K562 (cell line): ENCODE measurements around the gene ZKSCAN5. TPM values are rescaled to one million over a fixed set of nuclear protein-coding genes. Genes with fewer than 3 reads are reported as not detected.

Experiments
- ATF4 ChIP-seq: fragments of 450-650 bp; formaldehyde crosslinking; IDR thresholded peaks from 2 replicates; pipeline ENCODE4 v1.4.0; 2022; ENCODE audit warnings: mild to moderate bottlenecking, moderate library complexity
- BRCA1 ChIP-seq, 2 experiments: fragments of 450-650 bp in 1 of 2; sonication (generic) in 1 of 2; formaldehyde crosslinking in 1 of 2; IDR thresholded peaks; 2 replicates each; pipeline versions ENCODE4 v1.5.0 to v1.6.1; 2017 to 2020; ENCODE audit warnings: mild to moderate bottlenecking in 1 of 2, missing genetic modification reagents in 1 of 2
- CTCF ChIP-seq, 3 experiments: IDR thresholded peaks in 2 of 3; conservative IDR thresholded peaks in 1 of 3; 2 replicates each; pipeline ENCODE4 v1.5.1; 2011 to 2012; ENCODE audit warnings: low read length in 3 of 3, mild to moderate bottlenecking in 3 of 3, control low read depth in 2 of 3, improper control_type of control experiment in 1 of 3, inconsistent platforms in 1 of 3, low read depth in 1 of 3, mixed read lengths in 1 of 3, moderate library complexity in 1 of 3; ENCODE audit not compliant: insufficient read depth in 2 of 3
- ELF1 ChIP-seq: fragments of 200-800 bp; sonication (Bioruptor generic); IDR thresholded peaks from 2 replicates; pipeline ENCODE4 v1.6.1; 2016; ENCODE audit warnings: missing genetic modification characterization, missing compliant biosample characterization
- FOS ChIP-seq: IDR thresholded peaks from 3 replicates; pipeline ENCODE4 v1.6.1; 2011; ENCODE audit not compliant: insufficient read length; ENCODE audit errors: extremely low read depth
- FOXM1 ChIP-seq, 2 experiments: fragments of 450-650 bp in 1 of 2; sonication (generic) in 1 of 2; formaldehyde crosslinking in 1 of 2; IDR thresholded peaks; 2 replicates each; pipeline versions ENCODE4 v1.6.1 to v1.9.0; 2017 to 2022; ENCODE audit warnings: low read depth in 2 of 2, mild to moderate bottlenecking in 2 of 2, missing genetic modification reagents in 1 of 2, moderate library complexity in 1 of 2
- POLR3G ChIP-seq: IDR thresholded peaks from 2 replicates; pipeline ENCODE4 v1.6.1; 2011; ENCODE audit not compliant: insufficient read length, insufficient replicate concordance; ENCODE audit errors: extremely low read depth
- PRMT5 ChIP-seq: sonication (generic); formaldehyde crosslinking; IDR thresholded peaks from 2 replicates; pipeline ENCODE4 v1.5.0; 2020; ENCODE audit warnings: missing genetic modification reagents
- TAF7 ChIP-seq: fragments of 450-650 bp; IDR thresholded peaks from 2 replicates; pipeline ENCODE4 v1.6.1; 2016; ENCODE audit warnings: missing genetic modification characterization, missing compliant biosample characterization
- TBP ChIP-seq: optimal IDR thresholded peaks from 2 replicates; pipeline ENCODE3; 2011; ENCODE audit warnings: low read depth, low read length, improper control_type of control experiment
- TCF7 ChIP-seq: sonication (generic); IDR thresholded peaks from 2 replicates; pipeline ENCODE4 v1.6.1; 2016; ENCODE audit warnings: antibody characterized with exemption, borderline replicate concordance
- TOE1 ChIP-seq, 2 experiments: fragments of 450-650 bp in 1 of 2; sonication (generic) in 1 of 2; formaldehyde crosslinking in 1 of 2; IDR thresholded peaks; 2 replicates each; pipeline versions ENCODE4 v1.7.1 to v1.8.0; 2016 to 2022; ENCODE audit warnings: borderline replicate concordance in 2 of 2, mild to moderate bottlenecking in 2 of 2, antibody characterized with exemption in 1 of 2, inconsistent platforms in 1 of 2, low read depth in 1 of 2, missing genetic modification reagents in 1 of 2, moderate library complexity in 1 of 2
- U2AF2 ChIP-seq: fragments of 200-400 bp; formaldehyde crosslinking; optimal IDR thresholded peaks from 2 replicates; pipeline ENCODE3; 2017; ENCODE audit warnings: low read depth, mild to moderate bottlenecking, low read length
- ZBTB7A ChIP-seq: IDR thresholded peaks from 2 replicates; pipeline ENCODE4 v1.6.1; 2011; ENCODE audit warnings: low read depth, mild to moderate bottlenecking, low read length, moderate library complexity, borderline replicate concordance; ENCODE audit not compliant: control insufficient read depth
- ZFP30 ChIP-seq: fragments of 250-450 bp; sonication (Bioruptor Pico); IDR thresholded peaks from 2 replicates; pipeline ENCODE4 v1.8.0; 2022; ENCODE audit warnings: moderate library complexity, mild to moderate bottlenecking, inconsistent platforms, borderline replicate concordance
- ZNF124 ChIP-seq: sonication (generic); formaldehyde crosslinking; IDR thresholded peaks from 2 replicates; pipeline ENCODE4 v1.8.1; 2022; ENCODE audit warnings: missing genetic modification reagents
- ZNF354B ChIP-seq: fragments of 250-450 bp; sonication (Bioruptor Pico); IDR thresholded peaks from 2 replicates; pipeline ENCODE4 v1.4.0; 2020
- polyA plus RNA-seq, 8 experiments: library from polyadenylated mRNA; depleted of rRNA in 4 of 8; stranded (reverse) in 5 of 8; unstranded in 3 of 8; fragments of >200 nt; fragmentation: Nextera tagmentation in 2 of 8; fragmentation: Illumina TruSeq in 1 of 8; extraction: Ambion mirVana in 2 of 8; extraction: Trizol in 1 of 8; gene quantifications; 2 replicates each; pipeline versions ENCODE4 v1.2.1 to v1.2.3, GENCODE V29; 2011 to 2014; ENCODE audit warnings: inconsistent platforms in 1 of 8, missing spikeins in 1 of 8
- total RNA-seq, 7 experiments: library from RNA; depleted of rRNA in 6 of 7; stranded (reverse); fragments of >200 nt in 6 of 7; fragmentation: Illumina TruSeq in 2 of 7; extraction: Trizol in 2 of 7; gene quantifications; 2 replicates each; pipeline versions ENCODE4 v1.2.1 to v1.2.3, GENCODE V29; 2011 to 2021; ENCODE audit warnings: low replicate concordance in 1 of 7
- TF ChIP-seq, protein P1 (sequence below): fragments of 450-650 bp; formaldehyde crosslinking; IDR thresholded peaks from 2 replicates; pipeline ENCODE4 v1.4.0; 2020; ENCODE audit warnings: mild to moderate bottlenecking, moderate library complexity
- TF ChIP-seq, protein P2 (sequence below): fragments of 250-450 bp; sonication (Bioruptor Pico); IDR thresholded peaks from 2 replicates; pipeline ENCODE4 v1.5.0; 2022; ENCODE audit warnings: mild to moderate bottlenecking
- TF ChIP-seq, protein P3 (sequence below): fragments of 250-450 bp; sonication (Bioruptor Pico); IDR thresholded peaks from 2 replicates; pipeline ENCODE4 v1.8.0; 2022; ENCODE audit warnings: moderate library complexity, mild to moderate bottlenecking, inconsistent platforms

ZKSCAN5 gene
- total and polyA plus RNA-seq, 9 of the 15 experiments (the other 6 are each of a cell fraction or from before 2014, with no cell fraction given) = 4.2 to 19.0 (median 15.0) TPM

- TF ChIP-seq, protein P1, sequence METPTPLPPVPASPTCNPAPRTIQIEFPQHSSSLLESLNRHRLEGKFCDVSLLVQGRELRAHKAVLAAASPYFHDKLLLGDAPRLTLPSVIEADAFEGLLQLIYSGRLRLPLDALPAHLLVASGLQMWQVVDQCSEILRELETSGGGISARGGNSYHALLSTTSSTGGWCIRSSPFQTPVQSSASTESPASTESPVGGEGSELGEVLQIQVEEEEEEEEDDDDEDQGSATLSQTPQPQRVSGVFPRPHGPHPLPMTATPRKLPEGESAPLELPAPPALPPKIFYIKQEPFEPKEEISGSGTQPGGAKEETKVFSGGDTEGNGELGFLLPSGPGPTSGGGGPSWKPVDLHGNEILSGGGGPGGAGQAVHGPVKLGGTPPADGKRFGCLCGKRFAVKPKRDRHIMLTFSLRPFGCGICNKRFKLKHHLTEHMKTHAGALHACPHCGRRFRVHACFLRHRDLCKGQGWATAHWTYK (CRISPR knock-in tag) = no peak
- TF ChIP-seq ZNF354B (CRISPR knock-in tag) = no peak
- peak; percentile 5 for TF ChIP-seq TBP
- TF ChIP-seq POLR3G = no peak
- peak; percentile 59; the same call in 1 of the 2 replicates for TF ChIP-seq ZBTB7A
- TF ChIP-seq ZNF124 (CRISPR knock-in tag) = no peak
- TF ChIP-seq BRCA1 (IDR thresholded peaks at IDR 0.05) = no peak
- no peak for TF ChIP-seq BRCA1 (CRISPR knock-in tag; IDR thresholded peaks at IDR 0.05)
- TF ChIP-seq, protein P2, sequence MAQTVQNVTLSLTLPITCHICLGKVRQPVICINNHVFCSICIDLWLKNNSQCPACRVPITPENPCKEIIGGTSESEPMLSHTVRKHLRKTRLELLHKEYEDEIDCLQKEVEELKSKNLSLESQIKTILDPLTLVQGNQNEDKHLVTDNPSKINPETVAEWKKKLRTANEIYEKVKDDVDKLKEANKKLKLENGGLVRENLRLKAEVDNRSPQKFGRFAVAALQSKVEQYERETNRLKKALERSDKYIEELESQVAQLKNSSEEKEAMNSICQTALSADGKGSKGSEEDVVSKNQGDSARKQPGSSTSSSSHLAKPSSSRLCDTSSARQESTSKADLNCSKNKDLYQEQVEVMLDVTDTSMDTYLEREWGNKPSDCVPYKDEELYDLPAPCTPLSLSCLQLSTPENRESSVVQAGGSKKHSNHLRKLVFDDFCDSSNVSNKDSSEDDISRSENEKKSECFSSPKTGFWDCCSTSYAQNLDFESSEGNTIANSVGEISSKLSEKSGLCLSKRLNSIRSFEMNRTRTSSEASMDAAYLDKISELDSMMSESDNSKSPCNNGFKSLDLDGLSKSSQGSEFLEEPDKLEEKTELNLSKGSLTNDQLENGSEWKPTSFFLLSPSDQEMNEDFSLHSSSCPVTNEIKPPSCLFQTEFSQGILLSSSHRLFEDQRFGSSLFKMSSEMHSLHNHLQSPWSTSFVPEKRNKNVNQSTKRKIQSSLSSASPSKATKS (CRISPR knock-in tag) = no peak
- no peak for TF ChIP-seq CTCF (IDR thresholded peaks at IDR 0.05 in 2 of 3, conservative IDR thresholded peaks at IDR 0.05 in 1 of 3; ENCODE audit: insufficient read depth in 2 of 3, low read depth in 1 of 3, low read length in 3 of 3)
- TF ChIP-seq FOS = peak; percentile 84
- no peak for TF ChIP-seq PRMT5 (CRISPR knock-in tag)
- TF ChIP-seq FOXM1 (IDR thresholded peaks at IDR 0.05; ENCODE audit: low read depth) = no peak
- TF ChIP-seq FOXM1 (CRISPR knock-in tag; IDR thresholded peaks at IDR 0.05; ENCODE audit: low read depth) = no peak
- TF ChIP-seq ATF4 (CRISPR knock-in tag) = no peak
- TF ChIP-seq, protein P3, sequence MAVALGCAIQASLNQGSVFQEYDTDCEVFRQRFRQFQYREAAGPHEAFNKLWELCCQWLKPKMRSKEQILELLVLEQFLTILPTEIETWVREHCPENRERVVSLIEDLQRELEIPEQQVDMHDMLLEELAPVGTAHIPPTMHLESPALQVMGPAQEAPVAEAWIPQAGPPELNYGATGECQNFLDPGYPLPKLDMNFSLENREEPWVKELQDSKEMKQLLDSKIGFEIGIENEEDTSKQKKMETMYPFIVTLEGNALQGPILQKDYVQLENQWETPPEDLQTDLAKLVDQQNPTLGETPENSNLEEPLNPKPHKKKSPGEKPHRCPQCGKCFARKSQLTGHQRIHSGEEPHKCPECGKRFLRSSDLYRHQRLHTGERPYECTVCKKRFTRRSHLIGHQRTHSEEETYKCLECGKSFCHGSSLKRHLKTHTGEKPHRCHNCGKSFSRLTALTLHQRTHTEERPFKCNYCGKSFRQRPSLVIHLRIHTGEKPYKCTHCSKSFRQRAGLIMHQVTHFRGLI (CRISPR knock-in tag) = no peak
- TF ChIP-seq U2AF2 = no peak
- TF ChIP-seq TCF7 = peak; percentile 84; the same call in 1 of the 2 replicates
- TF ChIP-seq ZFP30 (CRISPR knock-in tag) = no peak
- no peak for TF ChIP-seq ELF1 (tag)
- TF ChIP-seq TAF7 = no peak
- TF ChIP-seq TOE1 (IDR thresholded peaks at IDR 0.05; ENCODE audit: borderline replicate concordance) = 0 out of 2 replicates have a peak, but pooled peaks have one; percentile 1
- TF ChIP-seq TOE1 (CRISPR knock-in tag; IDR thresholded peaks at IDR 0.05; ENCODE audit: borderline replicate concordance, low read depth) = no peak
These were observed 220 bp upstream of the ZKSCAN5 start (continued) for GRCh38 chr7:99504281-99504602.
